ENCODE results near the gene NTRK1.

DNA sequence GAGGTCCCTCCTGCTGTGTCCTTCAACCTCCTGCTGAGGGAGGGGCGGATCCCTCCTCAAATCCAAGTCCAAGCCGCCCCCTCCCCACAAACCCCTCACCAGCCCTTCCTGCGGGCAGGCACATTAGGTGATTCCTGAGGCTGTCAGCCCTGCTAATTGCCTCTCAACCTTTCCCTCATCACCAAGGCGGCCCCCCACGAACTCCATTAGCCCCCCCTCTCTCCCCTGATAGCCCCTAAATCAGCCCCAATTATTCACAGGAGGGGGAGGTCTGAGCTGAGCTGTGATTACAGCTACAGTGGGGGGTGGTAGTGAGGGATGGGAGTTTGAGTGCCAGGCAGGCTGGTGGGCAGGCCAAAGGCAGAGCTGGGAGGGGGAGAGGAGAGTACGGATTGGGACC, 27.1 kb downstream of the NTRK1 start:
- TF ChIP-seq, protein P1, sequence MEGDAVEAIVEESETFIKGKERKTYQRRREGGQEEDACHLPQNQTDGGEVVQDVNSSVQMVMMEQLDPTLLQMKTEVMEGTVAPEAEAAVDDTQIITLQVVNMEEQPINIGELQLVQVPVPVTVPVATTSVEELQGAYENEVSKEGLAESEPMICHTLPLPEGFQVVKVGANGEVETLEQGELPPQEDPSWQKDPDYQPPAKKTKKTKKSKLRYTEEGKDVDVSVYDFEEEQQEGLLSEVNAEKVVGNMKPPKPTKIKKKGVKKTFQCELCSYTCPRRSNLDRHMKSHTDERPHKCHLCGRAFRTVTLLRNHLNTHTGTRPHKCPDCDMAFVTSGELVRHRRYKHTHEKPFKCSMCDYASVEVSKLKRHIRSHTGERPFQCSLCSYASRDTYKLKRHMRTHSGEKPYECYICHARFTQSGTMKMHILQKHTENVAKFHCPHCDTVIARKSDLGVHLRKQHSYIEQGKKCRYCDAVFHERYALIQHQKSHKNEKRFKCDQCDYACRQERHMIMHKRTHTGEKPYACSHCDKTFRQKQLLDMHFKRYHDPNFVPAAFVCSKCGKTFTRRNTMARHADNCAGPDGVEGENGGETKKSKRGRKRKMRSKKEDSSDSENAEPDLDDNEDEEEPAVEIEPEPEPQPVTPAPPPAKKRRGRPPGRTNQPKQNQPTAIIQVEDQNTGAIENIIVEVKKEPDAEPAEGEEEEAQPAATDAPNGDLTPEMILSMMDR (IDR thresholded peaks at IDR 0.05) = no peak
- no peak for TF ChIP-seq POLR2A (IDR thresholded peaks at IDR 0.05)
